H1 (cell line): Measurements from ENCODE around the gene EBF3. TPM values are rescaled to one million over a fixed set of nuclear protein-coding genes. Genes with fewer than 3 reads are reported as not detected.

Experiments used
- CTCF ChIA-PET: fragments of 300-600 bp; sonication (Branson Sonifier 250); formaldehyde crosslinking; loops from one replicate; lab custom pipeline; 2021; ENCODE audit not compliant: partially characterized antibody; lab: Charles Lee
- POLR2A ChIA-PET: fragments of 300-600 bp; sonication (Branson Sonifier 250); formaldehyde crosslinking; loops from one replicate; lab custom pipeline; 2021; ENCODE audit warnings: inconsistent platforms; ENCODE audit not compliant: partially characterized antibody; lab: Charles Lee
- DNase-seq, 2 experiments: peaks; one replicate each; pipeline versions ENCODE4 v3.0.0 to v3.0.0-alpha.2; 2010 to 2022; ENCODE audit warnings: low spot score in 2 of 2, low read depth in 1 of 2, mixed read lengths in 1 of 2
- FAIRE-seq: peaks from 2 replicates; lab custom pipeline; 2011; peaks lifted over from hg19 to GRCh38; lab: Jason Lieb, UNC
- H2AFZ ChIP-seq: 2 replicates; pipeline ENCODE4 v1.8.1; 2012; ENCODE audit warnings: low read length, inconsistent platforms
- H2AK5ac ChIP-seq: 2 replicates; pipeline ENCODE4 v1.6.1; 2013; ENCODE audit warnings: low read depth, low read length
- H2BK120ac ChIP-seq: replicated peaks from 2 replicates; pipeline ENCODE3; 2013; ENCODE audit warnings: low read depth, low read length, inconsistent platforms
- H2BK12ac ChIP-seq: 2 replicates; pipeline ENCODE4 v1.6.1; 2013; ENCODE audit warnings: low read depth, low read length
- H2BK15ac ChIP-seq: 2 replicates; pipeline ENCODE4 v1.6.1; 2013; ENCODE audit warnings: low read length
- H2BK20ac ChIP-seq: 2 replicates; pipeline ENCODE4 v1.6.1; 2013; ENCODE audit warnings: low read length
- H2BK5ac ChIP-seq: 2 replicates; pipeline ENCODE4 v1.6.1; 2013; ENCODE audit warnings: low read depth, low read length
- H3K14ac ChIP-seq: 2 replicates; pipeline ENCODE4 v1.6.1; 2013; ENCODE audit warnings: inconsistent platforms; ENCODE audit not compliant: insufficient read length
- H3K18ac ChIP-seq: 2 replicates; pipeline ENCODE4 v1.6.1; 2013; ENCODE audit warnings: low read length; ENCODE audit errors: extremely low read depth
- H3K23ac ChIP-seq: 2 replicates; pipeline ENCODE4 v1.6.1; 2013; ENCODE audit warnings: inconsistent platforms; ENCODE audit not compliant: insufficient read length
- H3K23me2 ChIP-seq: 2 replicates; pipeline ENCODE4 v1.6.1; 2013; ENCODE audit warnings: low read depth, low read length
- H3K27ac ChIP-seq: 2 replicates; pipeline ENCODE4 v1.6.1; 2011; ENCODE audit warnings: low read depth, low read length, inconsistent platforms
- H3K27me3 ChIP-seq, 4 experiments: replicated peaks in 1 of 4; 1 replicate in 1 of 4; 2 replicates in 3 of 4; pipeline versions ENCODE4 v1.6.1 to v1.8.1; 2011 to 2013; ENCODE audit warnings: low read length in 3 of 4, mild to moderate bottlenecking in 3 of 4, inconsistent platforms in 2 of 4, mixed read lengths in 2 of 4, moderate library complexity in 1 of 4; ENCODE audit not compliant: control insufficient read depth in 3 of 4, insufficient read depth in 3 of 4; ENCODE audit errors: extremely low read depth in 1 of 4
- H3K36me3 ChIP-seq, 4 experiments: 2 replicates each; pipeline versions ENCODE4 v1.6.1 to v1.8.1; 2011 to 2013; ENCODE audit warnings: mild to moderate bottlenecking in 4 of 4, low read length in 3 of 4, moderate library complexity in 2 of 4, control low read depth in 1 of 4, inconsistent platforms in 1 of 4; ENCODE audit not compliant: insufficient read depth in 4 of 4, control insufficient read depth in 2 of 4
- H3K4ac ChIP-seq: replicated peaks from 2 replicates; pipeline ENCODE3; 2013; ENCODE audit warnings: low read length, low read depth, mixed read lengths, inconsistent platforms; ENCODE audit not compliant: insufficient read length
- H3K4me1 ChIP-seq, 4 experiments: replicated peaks in 1 of 4; 1 replicate in 1 of 4; 2 replicates in 3 of 4; pipeline versions ENCODE4 v1.6.1 to v1.8.1; 2011 to 2013; ENCODE audit warnings: low read length in 3 of 4, inconsistent platforms in 2 of 4, mixed read lengths in 1 of 4; ENCODE audit not compliant: insufficient read depth in 4 of 4, control insufficient read depth in 3 of 4
- H3K4me2 ChIP-seq, 2 experiments: 2 replicates each; pipeline versions ENCODE4 v1.6.1 to v1.8.1; 2011 to 2013; ENCODE audit warnings: low read depth in 2 of 2, low read length in 2 of 2, control low read depth in 1 of 2, inconsistent platforms in 1 of 2, mild to moderate bottlenecking in 1 of 2; ENCODE audit not compliant: insufficient read depth in 1 of 2
- H3K4me3 ChIP-seq, 4 experiments: fragments of 200-600, 300-600 bp in 1 of 4; sonication (generic), shearing (Covaris generic), sonication (Bioruptor Twin) in 1 of 4; 2 replicates each; pipeline versions ENCODE4 v1.5.1 to v1.8.1; 2011 to 2016; ENCODE audit warnings: low read length in 4 of 4, low read depth in 3 of 4, control low read depth in 2 of 4, inconsistent platforms in 2 of 4, mild to moderate bottlenecking in 2 of 4, mixed read lengths in 1 of 4, moderate library complexity in 1 of 4; ENCODE audit not compliant: insufficient read depth in 2 of 4; ENCODE audit errors: extremely low read depth in 1 of 4
- H3K56ac ChIP-seq: replicated peaks from 2 replicates; pipeline ENCODE3; 2013; ENCODE audit warnings: low read depth, mild to moderate bottlenecking, mixed read lengths, low read length, inconsistent platforms; ENCODE audit not compliant: insufficient read length
- H3K79me1 ChIP-seq: 2 replicates; pipeline ENCODE4 v1.6.1; 2013; ENCODE audit warnings: low read depth, low read length, control low read depth
- H3K79me2 ChIP-seq, 2 experiments: 2 replicates each; pipeline versions ENCODE4 v1.6.1 to v1.8.1; 2012 to 2013; ENCODE audit warnings: low read length in 2 of 2, mild to moderate bottlenecking in 2 of 2, inconsistent platforms in 1 of 2; ENCODE audit not compliant: insufficient read depth in 2 of 2, control insufficient read depth in 1 of 2
- H3K9ac ChIP-seq, 4 experiments: replicated peaks in 1 of 4; 1 replicate in 1 of 4; 2 replicates in 3 of 4; pipeline versions ENCODE4 v1.6.1 to v1.8.1; 2011 to 2013; ENCODE audit warnings: low read depth in 3 of 4, low read length in 3 of 4, control low read depth in 2 of 4, mild to moderate bottlenecking in 2 of 4, moderate library complexity in 2 of 4, inconsistent platforms in 1 of 4; ENCODE audit errors: extremely low read depth in 1 of 4
- H3K9me3 ChIP-seq, 2 experiments: 2 replicates each; pipeline versions ENCODE4 v1.6.1 to v1.8.1; 2012 to 2013; ENCODE audit warnings: mild to moderate bottlenecking in 2 of 2, moderate library complexity in 2 of 2, control low read depth in 1 of 2, inconsistent platforms in 1 of 2, low read depth in 1 of 2, low read length in 1 of 2, mixed read lengths in 1 of 2; ENCODE audit not compliant: insufficient read depth in 2 of 2
- H4K20me1 ChIP-seq, 2 experiments: replicated peaks in 1 of 2; 2 replicates each; pipeline versions ENCODE3 to v1.8.1; 2011 to 2013; ENCODE audit warnings: inconsistent platforms in 2 of 2, low read length in 2 of 2, mild to moderate bottlenecking in 1 of 2; ENCODE audit not compliant: insufficient read depth in 2 of 2, control insufficient read depth in 1 of 2
- H4K5ac ChIP-seq: 2 replicates; pipeline ENCODE4 v1.6.1; 2013; ENCODE audit warnings: low read length, low read depth, mixed read lengths, inconsistent platforms; ENCODE audit not compliant: insufficient read length
- H4K8ac ChIP-seq: 2 replicates; pipeline ENCODE4 v1.8.0; 2013; ENCODE audit warnings: mild to moderate bottlenecking, moderate library complexity, low read length, inconsistent platforms; ENCODE audit not compliant: insufficient read depth; ENCODE audit errors: extremely low read depth
- H4K91ac ChIP-seq: replicated peaks from 2 replicates; pipeline ENCODE3; 2013; ENCODE audit warnings: low read length, mixed read lengths, inconsistent platforms; ENCODE audit not compliant: insufficient read length
- BCL11A ChIP-seq, 2 experiments: IDR thresholded peaks; one replicate each; pipeline ENCODE4 v1.6.1; 2011; ENCODE audit warnings: low read depth in 2 of 2, low read length in 2 of 2, mild to moderate bottlenecking in 2 of 2
- CBX5 ChIP-seq: fragments of 300-800, 300-1000 bp; sonication (generic); IDR thresholded peaks from 2 replicates; pipeline ENCODE4 v1.7.1; 2016; ENCODE audit warnings: antibody characterized with exemption, low read length, low read depth
- GABPA ChIP-seq: IDR thresholded peaks from 2 replicates; pipeline ENCODE4 v1.6.1; 2011; ENCODE audit warnings: mild to moderate bottlenecking, low read length, moderate library complexity, borderline replicate concordance; ENCODE audit not compliant: insufficient read depth
- MAFK ChIP-seq: IDR thresholded peaks from 2 replicates; pipeline ENCODE4 v1.6.1; 2012; ENCODE audit warnings: low read depth, mild to moderate bottlenecking, improper control_type of control experiment, low read length
- POLR2AphosphoS5 ChIP-seq: IDR thresholded peaks from 2 replicates; pipeline ENCODE4 v1.6.1; 2011; ENCODE audit warnings: low read depth, low read length
- RAD21 ChIP-seq, 2 experiments: IDR thresholded peaks in 1 of 2; conservative IDR thresholded peaks in 1 of 2; 2 replicates each; pipeline ENCODE4 v1.6.1; 2011; ENCODE audit warnings: low read depth in 2 of 2, low read length in 2 of 2, improper control_type of control experiment in 1 of 2, inconsistent platforms in 1 of 2, mild to moderate bottlenecking in 1 of 2, moderate library complexity in 1 of 2
- RBBP5 ChIP-seq: IDR thresholded peaks from 2 replicates; pipeline ENCODE4 v1.7.1; 2012; ENCODE audit warnings: low read depth, mild to moderate bottlenecking, inconsistent platforms, low read length, moderate library complexity, borderline replicate concordance
- SAP30 ChIP-seq: fragments of 300-600 bp; sonication (generic); IDR thresholded peaks from 2 replicates; pipeline ENCODE4 v1.7.1; 2012; ENCODE audit warnings: low read length, moderate library complexity, mild to moderate bottlenecking, inconsistent platforms; ENCODE audit not compliant: insufficient read depth, insufficient replicate concordance
- SP1 ChIP-seq: IDR thresholded peaks from 2 replicates; pipeline ENCODE4 v1.6.1; 2011; ENCODE audit warnings: low read depth, low read length
- SUZ12 ChIP-seq: fragments of 200-600 bp; sonication (generic); IDR thresholded peaks from 2 replicates; pipeline ENCODE4 v1.6.1; 2012; ENCODE audit warnings: mild to moderate bottlenecking, inconsistent platforms, low read length, moderate library complexity, mixed read lengths
- WGBS, 2 experiments: shearing (Covaris generic) in 1 of 2; methylation state at CpG; one replicate each; pipeline versions ENCODE4 v1.1.6 to v1.1.7; 2013 to 2015; ENCODE audit warnings: low lambda C conversion rate in 2 of 2, mixed read lengths in 2 of 2, inconsistent platforms in 1 of 2, low coverage in 1 of 2, missing lambda C conversion rate in 1 of 2; ENCODE audit not compliant: insufficient replicate concordance in 2 of 2, insufficient coverage in 1 of 2, insufficient read length in 1 of 2; ENCODE audit errors: extremely low coverage in 1 of 2, missing lambda C conversion rate in 1 of 2; 5-methylcytosine and 5-hydroxymethylcytosine counted together
- polyA plus RNA-seq, 7 experiments: library from polyadenylated mRNA; depleted of rRNA in 3 of 7; stranded (reverse) in 5 of 7; unstranded in 2 of 7; fragments of >200 nt in 5 of 7; fragments of 200-250 nt in 2 of 7; gene quantifications; 1 replicate in 5 of 7; 2 replicates in 1 of 7; 4 replicates in 1 of 7; pipeline versions ENCODE4 v1.2.1 to v1.2.3, GENCODE V29; 2011 to 2013; ENCODE audit warnings: missing spikeins in 2 of 7, mixed read lengths in 2 of 7
- total RNA-seq: library from RNA; stranded (reverse); fragmentation: NEBNext Ultra II Directional; extraction: Animal tissue kit (Norgen Biotek cat#: 25700); gene quantifications from 2 replicates; pipeline ENCODE4 v1.2.1, GENCODE V29; 2021
- TF ChIP-seq, protein P1 (sequence below): IDR thresholded peaks from 2 replicates; pipeline ENCODE4 v1.6.1; 2012; ENCODE audit warnings: low read length, inconsistent platforms

Gene EBF3
- total and polyA plus RNA-seq, 2 of the 8 experiments (the other 6 are each of a cell fraction or from before 2014, with no cell fraction given): 0.08 to 0.26 TPM

- Histone ChIP-seq H3K79me2 (no peaks in the 10 kb centered on the region), H3K23ac (no peak overlapping the region), H2BK20ac (no peak overlapping the region), H3K27me3 (no peaks in the 10 kb centered on the region), H4K91ac (no peak overlapping the region), H2BK5ac (no peak overlapping the region), H3K79me1 (no peaks in the 10 kb centered on the region), H3K9me3 (no peaks in the 10 kb centered on the region), H3K36me3 (no peaks in the 10 kb centered on the region), H4K20me1 (no peaks in the 10 kb centered on the region), H3K27ac (no peak overlapping the region), H2BK12ac (no peak overlapping the region), H3K4ac (no peak overlapping the region), H3K23me2 (no peaks in the 10 kb centered on the region), H2AFZ (no peak overlapping the region), H3K18ac (no peak overlapping the region), H3K9ac (no peak overlapping the region), H3K14ac (no peak overlapping the region), H2BK15ac (no peak overlapping the region), H2BK120ac (no peak overlapping the region), H4K8ac (no peak overlapping the region), H3K56ac (no peak overlapping the region), H3K4me1 (peaks cover 0 to 4% (median 0%) of the 10 kb centered on the region in 4 experiments; a peak in 1 of 7 replicates), H4K5ac (no peak overlapping the region), H3K4me2 (no peak overlapping the region), H3K4me3 (no peak overlapping the region), H2AK5ac (no peak overlapping the region)
- 78% methylated on average over 7 of the region's 7 CpGs; no CpG with 5 or more reads in 1 of the 2 experiments for WGBS, 2 experiments
- ChIA-PET POLR2A (interaction anchor here (1.4 kb wide), 1 partner anchor 11 kb away, joined by 3 read pairs; no protein-coding TSS in a partner anchor), CTCF (interaction anchor here (1.2 to 3.0 kb wide), 2 partner anchors 9 to 50 kb away, joined by 4 to 8 read pairs; no protein-coding TSS in a partner anchor)
- DNase-seq (no peak), FAIRE-seq (no peak)
- TF ChIP-seq BCL11A (IDR thresholded peaks at IDR 0.05; ENCODE audit: low read depth in 2 of 2, low read length in 2 of 2) (no peak), GABPA (no peak), POLR2AphosphoS5 (no peak), CBX5 (no peak), RBBP5 (no peak), SAP30 (no peak), RAD21 (IDR thresholded peaks at IDR 0.05 in 1 of 2, conservative IDR thresholded peaks at IDR 0.05 in 1 of 2; ENCODE audit: low read depth in 2 of 2, low read length in 2 of 2) (no peak), SUZ12 (no peak), MAFK (no peak), SP1 (no peak)
- TF ChIP-seq, protein P1, sequence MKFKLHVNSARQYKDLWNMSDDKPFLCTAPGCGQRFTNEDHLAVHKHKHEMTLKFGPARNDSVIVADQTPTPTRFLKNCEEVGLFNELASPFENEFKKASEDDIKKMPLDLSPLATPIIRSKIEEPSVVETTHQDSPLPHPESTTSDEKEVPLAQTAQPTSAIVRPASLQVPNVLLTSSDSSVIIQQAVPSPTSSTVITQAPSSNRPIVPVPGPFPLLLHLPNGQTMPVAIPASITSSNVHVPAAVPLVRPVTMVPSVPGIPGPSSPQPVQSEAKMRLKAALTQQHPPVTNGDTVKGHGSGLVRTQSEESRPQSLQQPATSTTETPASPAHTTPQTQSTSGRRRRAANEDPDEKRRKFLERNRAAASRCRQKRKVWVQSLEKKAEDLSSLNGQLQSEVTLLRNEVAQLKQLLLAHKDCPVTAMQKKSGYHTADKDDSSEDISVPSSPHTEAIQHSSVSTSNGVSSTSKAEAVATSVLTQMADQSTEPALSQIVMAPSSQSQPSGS: no peak
These were observed 28.3 kb downstream of the EBF3 start for GRCh38 chr10:129935867-129936152.
